ENCODE results near the gene GANC.

The GANC gene

DNA sequence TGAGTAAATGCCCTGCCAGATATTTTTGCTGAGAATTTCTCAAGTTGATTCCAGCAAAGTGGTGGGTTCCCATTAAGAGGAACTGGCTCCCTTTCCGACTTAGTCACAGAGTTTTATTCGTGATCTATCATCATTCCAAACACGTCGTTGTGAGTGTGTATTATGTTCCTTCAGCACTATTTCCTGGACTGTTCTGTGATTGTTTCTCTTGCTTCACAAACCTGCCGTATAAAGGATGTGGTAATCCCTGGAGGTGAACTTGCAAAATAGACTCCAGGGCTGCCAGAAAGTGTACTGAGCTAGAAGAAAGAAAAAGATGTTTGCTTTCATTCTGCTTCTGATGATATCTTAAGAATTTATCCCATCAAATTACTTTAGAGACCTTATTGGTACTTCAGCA, 71.8 kb downstream of the GANC start:
- Histone ChIP-seq H3F3A (ENCODE audit: low read depth) (no peaks in the 10 kb centered on the region), H3K36me3 (ENCODE audit: insufficient read depth, low read length) (no peaks in the 10 kb centered on the region), H3K9me2 (replicated peaks; ENCODE audit: low read depth, low read length) (no peaks in the 10 kb centered on the region), H3K4me1 (ENCODE audit: insufficient read depth, low read length, poor library complexity, severe bottlenecking) (peaks cover 5% of the 10 kb centered on the region), H3K9me3 (ENCODE audit: insufficient read depth, low read depth, low read length) (no peaks in the 10 kb centered on the region), H3K79me2 (ENCODE audit: insufficient read depth, low read length) (no peaks in the 10 kb centered on the region), H3K4me2 (ENCODE audit: low read depth, low read length, poor library complexity, severe bottlenecking) (no peak overlapping the region), H3K4me3 (ENCODE audit: low read length, poor library complexity, severe bottlenecking) (no peak overlapping the region), H4K20me1 (ENCODE audit: insufficient read depth, low read length, poor library complexity, severe bottlenecking) (no peaks in the 10 kb centered on the region), H3K27me3 (ENCODE audit: insufficient read depth, low read length, poor library complexity, severe bottlenecking) (no peaks in the 10 kb centered on the region), H2AFZ (ENCODE audit: low read length) (no peak overlapping the region), H3K9ac (ENCODE audit: low read depth, low read length, poor library complexity, severe bottlenecking) (no peak overlapping the region)
- TF ChIP-seq, protein P1, sequence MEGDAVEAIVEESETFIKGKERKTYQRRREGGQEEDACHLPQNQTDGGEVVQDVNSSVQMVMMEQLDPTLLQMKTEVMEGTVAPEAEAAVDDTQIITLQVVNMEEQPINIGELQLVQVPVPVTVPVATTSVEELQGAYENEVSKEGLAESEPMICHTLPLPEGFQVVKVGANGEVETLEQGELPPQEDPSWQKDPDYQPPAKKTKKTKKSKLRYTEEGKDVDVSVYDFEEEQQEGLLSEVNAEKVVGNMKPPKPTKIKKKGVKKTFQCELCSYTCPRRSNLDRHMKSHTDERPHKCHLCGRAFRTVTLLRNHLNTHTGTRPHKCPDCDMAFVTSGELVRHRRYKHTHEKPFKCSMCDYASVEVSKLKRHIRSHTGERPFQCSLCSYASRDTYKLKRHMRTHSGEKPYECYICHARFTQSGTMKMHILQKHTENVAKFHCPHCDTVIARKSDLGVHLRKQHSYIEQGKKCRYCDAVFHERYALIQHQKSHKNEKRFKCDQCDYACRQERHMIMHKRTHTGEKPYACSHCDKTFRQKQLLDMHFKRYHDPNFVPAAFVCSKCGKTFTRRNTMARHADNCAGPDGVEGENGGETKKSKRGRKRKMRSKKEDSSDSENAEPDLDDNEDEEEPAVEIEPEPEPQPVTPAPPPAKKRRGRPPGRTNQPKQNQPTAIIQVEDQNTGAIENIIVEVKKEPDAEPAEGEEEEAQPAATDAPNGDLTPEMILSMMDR (conservative IDR thresholded peaks at IDR 0.05; ENCODE audit: low read length) = no peak
- TF ChIP-seq EZH2phosphoT487 (IDR thresholded peaks at IDR 0.05; ENCODE audit: borderline replicate concordance) = no peak

DNA sequence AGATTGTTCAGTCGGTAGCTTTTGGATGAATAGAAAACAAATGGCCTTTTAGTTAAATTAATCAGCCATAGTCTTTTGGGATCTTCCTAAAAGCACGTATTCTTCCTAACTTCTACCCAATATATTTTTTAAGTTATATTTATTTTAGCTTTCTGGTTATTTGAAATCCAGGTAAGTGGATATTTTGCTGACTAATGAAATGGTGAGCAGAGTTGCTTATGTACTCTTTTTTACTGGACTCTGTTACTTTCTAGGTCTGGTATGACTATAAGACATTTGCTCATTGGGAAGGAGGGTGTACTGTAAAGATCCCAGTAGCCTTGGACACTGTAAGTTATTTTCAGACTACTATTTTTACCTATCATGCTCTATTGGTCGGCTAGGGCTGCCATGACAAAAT, 72.5 kb downstream of the GANC start:
- Histone ChIP-seq H4K20me1 (ENCODE audit: insufficient read depth, low read length, poor library complexity, severe bottlenecking) (no peaks in the 10 kb centered on the region), H3K4me1 (ENCODE audit: insufficient read depth, low read length, poor library complexity, severe bottlenecking) (no peaks in the 10 kb centered on the region), H2AFZ (ENCODE audit: low read length) (no peak overlapping the region), H3K27me3 (ENCODE audit: insufficient read depth, low read length, poor library complexity, severe bottlenecking) (no peaks in the 10 kb centered on the region), H3K9me3 (ENCODE audit: insufficient read depth, low read depth, low read length) (no peaks in the 10 kb centered on the region), H3K4me3 (ENCODE audit: low read length, poor library complexity, severe bottlenecking) (no peak overlapping the region), H3K36me3 (ENCODE audit: insufficient read depth, low read length) (no peaks in the 10 kb centered on the region), H3K9ac (ENCODE audit: low read depth, low read length, poor library complexity, severe bottlenecking) (no peak overlapping the region), H3F3A (ENCODE audit: low read depth) (no peaks in the 10 kb centered on the region), H3K79me2 (ENCODE audit: insufficient read depth, low read length) (no peaks in the 10 kb centered on the region), H3K9me2 (replicated peaks; ENCODE audit: low read depth, low read length) (no peaks in the 10 kb centered on the region), H3K4me2 (ENCODE audit: low read depth, low read length, poor library complexity, severe bottlenecking) (no peak overlapping the region)
- no peak for TF ChIP-seq EZH2phosphoT487 (IDR thresholded peaks at IDR 0.05; ENCODE audit: borderline replicate concordance)
- TF ChIP-seq, protein P1 (conservative IDR thresholded peaks at IDR 0.05; ENCODE audit: low read length) = no peak

DNA sequence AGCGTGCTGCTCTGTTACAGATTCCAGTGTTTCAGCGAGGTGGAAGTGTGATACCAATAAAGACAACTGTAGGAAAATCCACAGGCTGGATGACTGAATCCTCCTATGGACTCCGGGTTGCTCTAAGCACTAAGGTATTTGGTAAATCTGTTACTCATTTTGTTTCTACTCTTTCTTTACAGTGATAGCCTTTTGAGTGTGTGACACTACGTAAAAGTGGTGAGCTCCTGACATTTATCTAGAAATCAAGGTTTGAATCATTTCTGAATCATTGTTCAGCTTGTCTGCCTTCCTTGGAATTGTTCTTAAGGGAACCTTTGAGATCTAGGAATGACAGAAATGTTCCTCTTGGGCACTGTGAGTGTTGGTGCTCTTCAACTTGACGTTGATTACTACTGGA, 75.1 kb downstream of the GANC start:
- no peak overlapping the region for H3K4me3 ChIP-seq (ENCODE audit: low read length, poor library complexity, severe bottlenecking)
- no peaks in the 10 kb centered on the region for H3K36me3 ChIP-seq (ENCODE audit: insufficient read depth, low read length)
- TF ChIP-seq, protein P1 (conservative IDR thresholded peaks at IDR 0.05; ENCODE audit: low read length) = no peak
- TF ChIP-seq EZH2phosphoT487 (IDR thresholded peaks at IDR 0.05; ENCODE audit: borderline replicate concordance) = no peak
- no peak overlapping the region for H3K4me2 ChIP-seq (ENCODE audit: low read depth, low read length, poor library complexity, severe bottlenecking)
- H3F3A ChIP-seq (ENCODE audit: low read depth) = no peaks in the 10 kb centered on the region
- H3K9me3 ChIP-seq (ENCODE audit: insufficient read depth, low read depth, low read length) = no peaks in the 10 kb centered on the region
- no peaks in the 10 kb centered on the region for H3K4me1 ChIP-seq (ENCODE audit: insufficient read depth, low read length, poor library complexity, severe bottlenecking)
- H3K9me2 ChIP-seq (replicated peaks; ENCODE audit: low read depth, low read length) = no peaks in the 10 kb centered on the region
- no peaks in the 10 kb centered on the region for H4K20me1 ChIP-seq (ENCODE audit: insufficient read depth, low read length, poor library complexity, severe bottlenecking)
- no peaks in the 10 kb centered on the region for H3K79me2 ChIP-seq (ENCODE audit: insufficient read depth, low read length)
- no peaks in the 10 kb centered on the region for H3K27me3 ChIP-seq (ENCODE audit: insufficient read depth, low read length, poor library complexity, severe bottlenecking)
- H3K9ac ChIP-seq (ENCODE audit: low read depth, low read length, poor library complexity, severe bottlenecking) = no peak overlapping the region
- H2AFZ ChIP-seq (ENCODE audit: low read length) = no peak overlapping the region
